Activated CD8-positive, alpha-beta T cell treated with anti-CD3 and anti-CD28 coated beads, Interleukin-2, amount 10 ng/mL, durations not matched to agents 7 days and 5 days (primary cell): ENCODE data around the gene CDKN1B. TPM values are rescaled to one million over a fixed set of nuclear protein-coding genes. Genes with fewer than 3 reads are reported as not detected.
"Not testable (repeated sequence)": the region's sequence is repeated elsewhere in the genome, so short reads cannot be mapped to it uniquely, and the experiment has no call there.

Source experiments
- ATAC-seq: fragments of 150-1000 bp; cut with Tn5 transposase; one replicate; pipeline ENCODE4 v1.10.0; 2021; ENCODE audit warnings: moderate library complexity
- CTCF ChIA-PET: fragments of 350-600 bp; sonication (Branson Sonifier 250); formaldehyde crosslinking; loops from one replicate; lab custom pipeline; 2021; ENCODE audit warnings: antibody characterized with exemption; lab: Charles Lee
- POLR2A ChIA-PET: fragments of 350-600 bp; sonication (Branson Sonifier 250); formaldehyde crosslinking; loops from one replicate; lab custom pipeline; 2021; ENCODE audit warnings: antibody characterized with exemption; lab: Charles Lee
- DNase-seq: peaks from one replicate; pipeline ENCODE4 v3.0.0-alpha.2; 2020
- H3K27ac Mint-ChIP-seq: one replicate; pipeline ENCODE4 v1.8.0; 2021; ENCODE audit warnings: mild to moderate bottlenecking, mixed read lengths
- H3K27me3 Mint-ChIP-seq: one replicate; pipeline ENCODE4 v1.8.0; 2021; ENCODE audit warnings: low read depth, mixed read lengths
- H3K36me3 Mint-ChIP-seq: one replicate; pipeline ENCODE4 v1.8.0; 2021; ENCODE audit warnings: low read depth, mixed read lengths
- H3K4me1 Mint-ChIP-seq: one replicate; pipeline ENCODE4 v1.8.0; 2021; ENCODE audit warnings: low read depth, mixed read lengths
- H3K4me3 Mint-ChIP-seq: one replicate; pipeline ENCODE4 v1.8.0; 2021; ENCODE audit warnings: mild to moderate bottlenecking, mixed read lengths
- H3K9me3 Mint-ChIP-seq: one replicate; pipeline ENCODE4 v1.8.0; 2022; ENCODE audit warnings: mixed read lengths; ENCODE audit not compliant: insufficient read depth
- total RNA-seq, 2 experiments: library from RNA; stranded (reverse); gene quantifications; one replicate each; pipeline ENCODE4 v1.2.3, GENCODE V29; 2021

CDKN1B gene
- total RNA-seq, 2 experiments from 2014 or later: 90.5 to 96.7 TPM

DNA sequence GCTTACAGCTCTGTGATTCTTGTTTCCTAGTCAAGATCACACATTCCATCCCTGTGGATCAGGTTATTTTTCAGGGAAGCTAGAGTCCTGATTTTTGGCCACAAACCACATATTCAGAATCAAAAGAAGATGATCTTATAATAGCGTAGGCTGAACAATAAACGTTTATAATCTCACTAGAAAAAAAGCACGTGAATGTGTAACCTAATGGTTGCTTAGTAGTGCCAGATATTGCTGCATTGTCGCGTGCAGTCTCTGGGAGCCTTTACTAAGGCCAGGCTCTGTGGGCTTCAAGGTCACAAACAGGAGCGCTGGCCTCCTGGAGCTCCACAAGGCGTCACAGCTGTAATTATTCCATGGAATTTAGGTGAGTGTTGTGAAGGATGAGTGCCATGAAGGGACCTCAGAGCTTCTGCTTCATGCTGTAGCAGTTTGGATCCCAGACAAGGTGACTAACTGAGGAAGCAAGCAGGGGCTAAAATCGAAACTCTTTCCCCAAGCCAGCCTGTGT, 17.4 kb downstream of the CDKN1B start:
- ChIA-PET CTCF (interaction anchor here (0.7 to 3.8 kb wide), 6 partner anchors 8 to 231 kb away, joined by 3 to 66 read pairs (median 3); no protein-coding TSS in a partner anchor), POLR2A (interaction anchor here (3.1 to 5.8 kb wide), 2 partner anchors 14 to 53 kb away, joined by 14 to 516 read pairs; partner anchors contain the start of gene CDKN1B)
- no peak for ATAC-seq
- peaks cover 52% of the 10 kb centered on the region for H3K36me3 Mint-ChIP-seq
- DNase-seq: no peak
- H3K4me1 Mint-ChIP-seq: peaks cover 72% of the 10 kb centered on the region
- H3K27ac Mint-ChIP-seq: peak overlapping the region; percentile 89
- H3K9me3 Mint-ChIP-seq: no peaks in the 10 kb centered on the region
- H3K27me3 Mint-ChIP-seq: no peaks in the 10 kb centered on the region
- peak overlapping the region; percentile 15 for H3K4me3 Mint-ChIP-seq

- peak overlapping the region; percentile 49 for H3K4me3 Mint-ChIP-seq
- H3K9me3 Mint-ChIP-seq: no peaks in the 10 kb centered on the region
- POLR2A ChIA-PET: interaction anchor here (3.1 to 5.8 kb wide), 2 partner anchors 14 to 52 kb away, joined by 14 to 516 read pairs; partner anchors contain the start of gene CDKN1B
- no peak for ATAC-seq
- no peak for DNase-seq
- CTCF ChIA-PET: interaction anchor here (0.7 to 4.1 kb wide), 8 partner anchors 9 to 359 kb away, joined by 3 to 66 read pairs (median 15); partner anchors contain the start of gene CDKN1B
- H3K27ac Mint-ChIP-seq: peak overlapping the region; percentile 89
- no peaks in the 10 kb centered on the region for H3K27me3 Mint-ChIP-seq
- H3K36me3 Mint-ChIP-seq: peaks cover 49% of the 10 kb centered on the region
- H3K4me1 Mint-ChIP-seq: peaks cover 67% of the 10 kb centered on the region
Observed at GRCh38 chr12:12735301-12735700, 18.1 kb downstream of the CDKN1B start.

DNA sequence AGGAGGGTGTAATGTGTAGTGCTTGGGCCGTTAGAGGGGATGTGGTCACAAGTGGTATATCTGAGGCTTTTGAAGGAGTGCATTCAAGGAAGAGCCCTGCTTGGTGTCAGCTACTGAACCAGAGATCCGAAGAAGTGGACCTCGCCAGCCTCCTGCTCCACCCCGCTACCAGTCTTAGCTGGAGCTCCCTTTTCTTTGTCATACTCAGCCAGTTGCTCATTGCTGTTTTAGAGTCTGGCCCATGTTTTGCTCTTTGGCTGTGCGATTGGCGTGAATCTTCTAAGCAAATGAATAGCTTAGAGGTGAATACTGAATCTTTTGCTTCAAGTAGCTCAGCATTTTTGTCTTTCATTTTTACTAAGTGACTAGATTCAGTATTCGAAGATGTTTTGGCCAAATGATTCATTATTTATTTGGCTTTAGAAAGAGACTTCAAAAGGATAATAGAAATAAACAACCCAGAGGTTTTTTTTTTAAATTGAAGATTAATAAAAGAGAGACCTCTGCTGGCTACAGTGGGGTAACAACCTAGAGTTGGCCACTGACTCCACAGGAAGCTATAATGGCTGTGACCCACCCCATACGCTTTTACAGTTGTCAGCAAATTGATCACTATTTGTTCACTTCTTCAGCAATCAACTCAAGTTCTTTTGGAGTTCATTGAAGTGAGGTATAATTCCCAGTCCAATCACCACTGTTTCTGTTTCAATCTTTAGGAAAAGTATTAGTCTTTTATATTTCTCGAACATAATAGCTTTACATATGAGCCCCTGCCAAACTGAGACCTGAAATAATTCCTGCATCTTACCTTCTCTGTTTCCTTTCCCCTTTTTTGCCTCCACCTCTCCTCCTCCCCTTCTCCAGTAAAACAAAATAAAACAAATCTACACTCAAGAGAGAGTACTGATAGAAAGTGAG, 19.9 kb downstream of the CDKN1B start:
- H3K4me3 Mint-ChIP-seq: peak overlapping the region; percentile 73
- no peaks in the 10 kb centered on the region for H3K9me3 Mint-ChIP-seq
- ChIA-PET CTCF (interaction anchor here (0.7 to 4.1 kb wide), 66 partner anchors 9 to 410 kb away, joined by 3 to 66 read pairs (median 5); partner anchors contain the start of genes APOLD1, BORCS5, CDKN1B and DUSP16), POLR2A (interaction anchor here (0.6 to 5.8 kb wide), 33 partner anchors 9 to 783 kb away, joined by 3 to 516 read pairs (median 4); partner anchors contain the start of genes BORCS5, CDKN1B, CREBL2 and DUSP16)
- ATAC-seq (peak; percentile 95), DNase-seq (peak; percentile 84)
- peaks cover 68% of the 10 kb centered on the region for H3K4me1 Mint-ChIP-seq
- peak overlapping the region; percentile 89 for H3K27ac Mint-ChIP-seq
- no peaks in the 10 kb centered on the region for H3K27me3 Mint-ChIP-seq
- peaks cover 51% of the 10 kb centered on the region for H3K36me3 Mint-ChIP-seq

DNA sequence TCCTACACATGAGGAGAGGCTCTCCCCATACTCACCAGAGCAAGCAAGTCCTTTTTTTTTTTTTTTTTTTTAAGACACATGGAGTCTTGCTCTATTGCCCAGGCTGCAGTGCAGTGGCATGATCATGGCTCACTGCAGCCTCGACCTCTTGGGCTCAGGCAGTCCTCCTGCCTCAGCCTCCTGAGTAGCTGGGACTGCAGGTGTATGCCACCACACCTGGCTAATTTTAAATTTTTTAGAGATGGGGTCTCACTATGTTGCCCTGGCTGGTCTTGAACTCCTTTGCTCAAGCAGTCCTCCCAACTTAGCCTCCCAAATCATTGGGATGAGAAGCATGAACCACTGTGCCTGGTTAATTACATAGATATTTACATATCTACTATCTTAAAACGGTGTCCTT, 21.0 kb downstream of the CDKN1B start:
- H3K36me3 Mint-ChIP-seq: peaks cover 55% of the 10 kb centered on the region
- ChIA-PET POLR2A (interaction anchor here (1.3 to 5.8 kb wide), 5 partner anchors 7 to 381 kb away, joined by 4 to 516 read pairs (median 12); partner anchors contain the start of genes BORCS5 and CDKN1B), CTCF (interaction anchor here (0.9 to 4.1 kb wide), 23 partner anchors 8 to 411 kb away, joined by 3 to 43 read pairs (median 11); partner anchors contain the start of genes CDKN1B and DUSP16)
- H3K27me3 Mint-ChIP-seq, H3K4me3 Mint-ChIP-seq, H3K27ac Mint-ChIP-seq, H3K9me3 Mint-ChIP-seq, DNase-seq, ATAC-seq: not testable (repeated sequence)
- peaks cover 70% of the 10 kb centered on the region for H3K4me1 Mint-ChIP-seq

- ChIA-PET POLR2A (interaction anchor here (0.7 to 3.2 kb wide), 4 partner anchors 15 to 385 kb away, joined by 3 to 14 read pairs (median 3); partner anchors contain the start of genes BORCS5, DDX47 and DUSP16), CTCF (interaction anchor here (1.5 to 1.8 kb wide), 2 partner anchors 21 to 44 kb away, joined by 3 to 4 read pairs; no protein-coding TSS in a partner anchor)
- Mint-ChIP-seq H3K36me3 (peaks cover 52% of the 10 kb centered on the region), H3K27me3 (no peaks in the 10 kb centered on the region), H3K9me3 (no peaks in the 10 kb centered on the region), H3K4me3 (peak overlapping the region; percentile 19), H3K27ac (peak overlapping the region; percentile 62), H3K4me1 (peaks cover 45% of the 10 kb centered on the region)
- DNase-seq (no peak), ATAC-seq (no peak)
Observed at GRCh38 chr12:12741660-12742059, 24.5 kb downstream of the CDKN1B start.

DNA sequence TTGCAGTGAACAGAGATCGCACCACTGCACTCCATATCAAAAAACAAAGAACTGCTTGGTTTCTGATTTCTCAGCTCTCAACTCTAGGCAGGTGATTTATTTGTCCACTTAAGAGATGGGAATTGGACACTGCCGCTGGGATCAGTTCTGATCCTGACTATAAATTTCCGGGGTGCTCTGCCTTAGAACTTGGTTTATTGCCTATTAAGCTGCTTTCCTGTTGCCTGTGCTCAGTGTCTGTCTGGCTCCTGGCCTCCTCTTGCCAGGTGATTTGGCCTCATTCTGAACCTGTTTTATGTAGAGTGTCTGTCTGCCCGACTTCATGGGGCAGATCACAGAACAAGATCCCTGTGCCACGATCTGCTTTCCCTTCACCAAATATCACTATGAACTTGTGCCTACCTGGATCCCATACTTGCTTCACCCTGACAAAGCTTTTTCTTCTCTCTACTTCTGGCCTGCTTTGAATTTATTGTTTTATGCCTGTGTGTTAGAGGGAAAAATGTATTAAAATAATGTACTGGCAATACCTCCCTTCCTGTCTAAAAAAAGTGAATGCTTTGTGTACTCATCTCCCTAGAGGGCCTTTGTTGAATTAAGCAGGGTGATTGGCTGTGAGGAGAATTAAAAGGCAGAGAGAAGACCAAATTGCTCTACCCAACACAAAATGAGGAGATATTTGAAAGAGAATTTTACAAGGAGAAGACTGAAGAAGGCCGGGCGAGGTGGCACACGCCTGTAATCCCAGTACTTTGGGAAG, 27.6 kb downstream of the CDKN1B start:
- no peak for DNase-seq
- Mint-ChIP-seq H3K27ac (no peak overlapping the region), H3K9me3 (no peaks in the 10 kb centered on the region), H3K4me3 (no peak overlapping the region), H3K27me3 (no peaks in the 10 kb centered on the region), H3K4me1 (peaks cover 30% of the 10 kb centered on the region), H3K36me3 (peaks cover 63% of the 10 kb centered on the region)
- POLR2A ChIA-PET: interaction anchor here (0.9 to 1.2 kb wide), 3 partner anchors 7 to 42 kb away, joined by 3 to 4 read pairs (median 3); no protein-coding TSS in a partner anchor
- ATAC-seq: no peak
- CTCF ChIA-PET: interaction anchor here (2.7 kb wide), 1 partner anchor 8 kb away, joined by 19 read pairs; no protein-coding TSS in a partner anchor

DNA sequence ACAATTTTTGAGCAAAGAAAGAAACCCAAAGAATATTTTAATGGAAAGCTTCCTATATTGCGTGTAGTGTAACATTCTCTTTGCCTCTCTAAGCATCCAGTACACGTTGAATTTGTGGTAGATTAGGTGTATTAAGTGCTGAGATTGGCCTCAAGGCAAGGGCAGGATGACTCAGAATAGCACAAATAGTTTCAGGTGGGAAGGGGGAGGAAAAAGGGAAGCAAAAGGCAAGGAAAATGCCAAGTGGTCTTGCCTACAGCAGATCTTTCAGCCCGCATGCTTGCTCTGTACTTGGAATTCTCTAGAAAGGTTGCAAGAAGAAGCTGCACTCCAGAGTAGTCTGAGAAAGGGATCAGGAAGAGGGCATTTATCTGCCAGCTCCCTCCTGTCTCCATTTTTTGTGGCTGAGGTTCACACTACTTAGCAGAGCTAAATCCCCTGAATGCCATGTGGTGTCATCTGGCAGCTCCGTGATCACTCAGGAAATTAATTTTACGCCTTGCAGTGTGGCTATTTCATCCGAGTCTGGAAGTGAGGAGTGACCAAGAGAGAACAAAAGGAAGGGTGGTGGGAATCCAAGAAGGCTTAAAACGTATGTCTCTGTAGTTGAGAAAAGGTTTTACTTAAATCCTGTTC, 28.5 kb downstream of the CDKN1B start:
- POLR2A ChIA-PET: interaction anchor here (1.2 to 1.4 kb wide), 3 partner anchors 8 to 41 kb away, joined by 3 to 4 read pairs (median 4); no protein-coding TSS in a partner anchor
- DNase-seq (no peak), ATAC-seq (no peak)
- Mint-ChIP-seq H3K27me3 (no peaks in the 10 kb centered on the region), H3K27ac (peak overlapping the region; percentile 13), H3K4me3 (no peak overlapping the region), H3K9me3 (no peaks in the 10 kb centered on the region), H3K4me1 (peaks cover 27% of the 10 kb centered on the region), H3K36me3 (peaks cover 62% of the 10 kb centered on the region)
- CTCF ChIA-PET: interaction anchor here (2.7 kb wide), 1 partner anchor 9 kb away, joined by 19 read pairs; no protein-coding TSS in a partner anchor

GRCh38 chr12:12747278-12747677, 30.1 kb downstream of the CDKN1B start:
- H3K4me1 Mint-ChIP-seq: peaks cover 13% of the 10 kb centered on the region
- H3K27me3 Mint-ChIP-seq: no peaks in the 10 kb centered on the region
- ATAC-seq: no peak
- no peak overlapping the region for H3K27ac Mint-ChIP-seq
- H3K4me3 Mint-ChIP-seq: no peak overlapping the region
- no peaks in the 10 kb centered on the region for H3K9me3 Mint-ChIP-seq
- POLR2A ChIA-PET: no interaction called here
- CTCF ChIA-PET: interaction anchor here (2.7 kb wide), 1 partner anchor 10 kb away, joined by 19 read pairs; no protein-coding TSS in a partner anchor
- DNase-seq: no peak
- H3K36me3 Mint-ChIP-seq: peaks cover 66% of the 10 kb centered on the region

DNA sequence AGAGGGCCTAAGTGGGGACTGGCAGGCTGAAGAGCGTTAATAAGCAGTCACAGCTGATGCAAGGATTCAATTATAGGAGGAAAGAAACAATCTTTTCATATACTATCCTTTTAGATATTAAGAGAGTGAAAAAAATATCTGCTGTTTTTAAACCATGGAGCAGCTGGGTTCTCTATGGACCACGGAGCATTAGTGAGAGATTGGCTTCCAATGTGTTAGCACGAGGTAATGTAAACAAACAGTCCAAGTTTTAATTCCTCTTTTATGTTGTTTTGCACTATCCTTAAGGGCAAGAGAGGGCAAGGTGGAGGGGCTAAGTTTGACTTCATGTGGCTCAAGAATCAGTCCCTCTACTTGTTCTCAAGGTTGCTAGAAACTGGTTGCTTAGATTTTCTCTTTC, 30.9 kb downstream of the CDKN1B start:
- Mint-ChIP-seq H3K27ac (no peak overlapping the region), H3K9me3 (no peaks in the 10 kb centered on the region), H3K4me3 (no peak overlapping the region), H3K4me1 (peaks cover 9% of the 10 kb centered on the region), H3K36me3 (peaks cover 71% of the 10 kb centered on the region), H3K27me3 (no peaks in the 10 kb centered on the region)
- ATAC-seq (no peak), DNase-seq (no peak)
- ChIA-PET CTCF (interaction anchor here (1.3 kb wide), 1 partner anchor 11 kb away, joined by 3 read pairs; no protein-coding TSS in a partner anchor), POLR2A (no interaction called here)

DNA sequence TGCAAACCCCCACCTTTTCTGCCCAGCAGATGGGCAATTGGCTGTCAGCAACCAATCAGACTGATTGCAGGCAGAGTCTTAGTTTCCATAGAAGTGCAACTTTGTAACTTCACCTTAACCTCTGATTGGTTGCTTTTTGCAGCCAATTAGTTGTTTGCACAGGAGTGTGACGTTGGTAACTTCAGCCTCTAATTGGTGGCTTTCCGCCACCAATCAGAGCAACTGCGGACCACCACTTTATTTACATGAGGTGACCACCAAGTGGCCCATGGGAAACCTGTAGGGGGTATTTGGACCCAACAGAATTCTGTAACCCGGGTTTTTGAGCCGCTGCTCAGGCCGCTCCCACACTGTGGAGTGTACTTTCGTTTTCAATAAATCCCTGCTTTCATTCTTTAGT, 32.3 kb downstream of the CDKN1B start:
- ATAC-seq: no peak
- peaks cover 64% of the 10 kb centered on the region for H3K36me3 Mint-ChIP-seq
- no peaks in the 10 kb centered on the region for H3K9me3 Mint-ChIP-seq
- POLR2A ChIA-PET: no interaction called here
- no peak for DNase-seq
- H3K4me1 Mint-ChIP-seq: peaks cover 7% of the 10 kb centered on the region
- CTCF ChIA-PET: interaction anchor here (1.3 kb wide), 1 partner anchor 13 kb away, joined by 3 read pairs; no protein-coding TSS in a partner anchor
- no peaks in the 10 kb centered on the region for H3K27me3 Mint-ChIP-seq
- no peak overlapping the region for H3K27ac Mint-ChIP-seq
- H3K4me3 Mint-ChIP-seq: no peak overlapping the region
